ENCODE results near the gene CLDN16.

CLDN16 gene

DNA sequence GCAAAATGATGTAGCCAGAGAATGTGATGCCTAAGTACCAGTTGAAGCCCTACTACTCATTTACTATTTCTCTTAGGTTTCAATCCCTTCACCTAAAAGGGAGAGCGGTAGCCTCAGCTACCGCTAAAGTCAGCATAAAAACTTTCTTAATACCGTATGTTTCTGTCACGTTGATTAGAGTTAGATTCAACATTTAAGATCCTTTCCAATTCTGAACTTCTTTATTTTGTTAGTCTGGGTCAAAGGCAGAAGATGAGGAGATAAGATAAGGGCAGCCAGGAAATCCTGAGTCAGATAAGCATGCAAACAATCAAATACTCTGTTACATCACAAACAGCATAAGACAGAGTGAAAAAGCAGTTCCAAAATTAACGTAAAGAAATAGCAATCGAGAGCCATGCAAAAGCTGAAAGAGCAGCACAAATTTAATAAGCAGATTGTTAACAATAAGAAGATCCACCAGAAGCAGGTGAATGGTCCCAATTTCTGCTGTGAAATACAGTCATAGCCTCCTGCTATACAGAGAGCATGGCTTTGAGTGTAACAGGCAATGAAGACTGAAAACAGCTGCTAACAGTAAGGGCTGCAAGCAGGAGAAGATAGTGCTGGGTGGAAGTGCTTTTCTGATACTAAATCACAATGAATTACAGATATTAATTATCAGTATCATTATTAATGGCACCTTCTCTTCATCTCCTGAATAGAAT, 58.8 kb downstream of the CLDN16 start:
- Mint-ChIP-seq H3K27ac (no peak overlapping the region), H3K4me3 (no peak overlapping the region), H3K27me3 (peaks cover 14% of the 10 kb centered on the region), H3K9me3 (no peaks in the 10 kb centered on the region), H3K4me1 (peaks cover 9% of the 10 kb centered on the region)
- DNase-seq (no peak), ATAC-seq (no peak)

DNA sequence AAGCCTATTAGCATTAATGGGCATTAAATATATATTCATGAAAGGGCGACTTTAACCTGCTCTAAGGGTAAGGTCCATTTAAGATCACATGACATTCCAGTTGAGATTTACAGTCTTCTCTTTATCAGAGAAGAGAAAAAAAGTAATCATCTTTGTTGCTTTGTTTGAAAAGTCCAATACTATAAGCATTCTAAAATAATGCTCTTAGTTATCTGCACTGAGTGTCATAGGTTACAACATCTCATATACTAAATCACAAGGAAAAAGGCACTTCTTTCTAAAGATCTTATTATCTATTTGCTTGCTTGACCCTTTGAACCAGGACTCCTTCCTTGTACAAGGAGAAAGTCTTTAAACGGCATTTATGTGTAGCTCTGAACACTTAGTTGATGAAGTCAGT, 60.3 kb downstream of the CLDN16 start:
- no peak overlapping the region for H3K4me3 Mint-ChIP-seq
- peaks cover 11% of the 10 kb centered on the region for H3K27me3 Mint-ChIP-seq
- DNase-seq, result no peak
- ATAC-seq, result no peak
- no peaks in the 10 kb centered on the region for H3K9me3 Mint-ChIP-seq
- no peak overlapping the region for H3K27ac Mint-ChIP-seq
- peaks cover 9% of the 10 kb centered on the region for H3K4me1 Mint-ChIP-seq

DNA sequence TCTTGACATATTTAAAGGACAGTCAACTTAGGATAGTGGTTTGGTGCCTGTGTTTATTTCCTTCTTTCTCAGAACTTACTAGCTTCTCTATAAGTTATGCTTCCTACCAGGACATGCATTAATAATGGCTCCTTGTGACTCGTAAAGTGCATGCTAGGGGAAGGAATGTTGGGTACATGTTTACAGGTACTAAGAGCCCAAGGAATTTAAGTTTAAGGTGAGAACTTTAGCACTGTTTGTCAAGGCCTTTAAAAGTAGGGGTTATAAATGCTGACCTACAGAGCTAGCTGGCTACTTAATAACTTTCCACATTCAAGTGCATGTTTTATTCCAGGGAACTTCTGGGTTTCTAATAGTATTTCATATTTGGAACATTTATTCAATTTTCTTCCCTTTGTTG, 61.8 kb downstream of the CLDN16 start, which contains the start of gene TMEM207:
Gene TMEM207, minus strand, starts transcription at position 101 of the 400 bp plus-strand sequence. Its CDS starts 92 bp downstream, at position 9.
- Mint-ChIP-seq H3K4me1 (peaks cover 9% of the 10 kb centered on the region), H3K27ac (no peak within 1 kb of the TSS), H3K4me3 (no peak within 1 kb of the TSS), H3K9me3 (no peaks in the 10 kb centered on the region), H3K27me3 (peaks cover 11% of the 10 kb centered on the region)
- ATAC-seq (no peak), DNase-seq (no peak)

DNA sequence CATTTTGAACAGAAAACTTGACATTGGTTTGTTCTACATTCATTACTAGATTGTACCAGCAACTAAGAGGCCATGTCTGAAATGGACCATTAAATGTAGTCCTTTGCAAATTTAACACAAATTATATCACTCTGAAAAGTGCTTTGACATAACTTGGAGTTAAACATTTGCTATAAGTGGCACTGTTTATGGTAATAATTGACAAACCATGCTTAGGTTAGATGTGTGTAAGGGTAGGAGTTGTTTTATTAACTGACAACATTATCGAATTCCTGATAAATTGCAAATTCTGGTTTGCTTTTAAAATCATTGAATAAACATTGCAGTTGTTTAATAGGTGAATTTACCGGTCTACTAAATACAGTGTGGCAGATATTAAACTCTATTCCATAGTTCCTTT, 67.9 kb downstream of the CLDN16 start:
- DNase-seq (no peak), ATAC-seq (no peak)
- peaks cover 11% of the 10 kb centered on the region for H3K27me3 Mint-ChIP-seq

DNA sequence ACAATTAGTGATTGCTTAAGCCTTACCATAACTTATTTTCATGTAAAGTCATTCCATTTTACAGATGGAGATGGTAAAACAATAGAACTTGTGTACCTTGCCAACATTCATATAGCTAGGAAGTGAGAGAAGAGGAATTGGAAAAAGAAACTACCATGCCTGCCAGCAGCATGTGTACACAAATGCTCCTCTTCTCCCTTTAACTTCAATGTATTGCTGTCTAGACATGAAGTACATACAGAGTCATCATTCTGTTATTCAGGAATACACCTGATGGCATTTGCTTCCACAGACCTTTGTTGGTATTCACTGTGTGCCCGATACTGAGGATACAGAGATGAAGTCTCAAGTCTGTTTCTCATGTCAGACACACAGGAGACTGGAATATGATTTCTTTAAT, 68.8 kb downstream of the CLDN16 start:
- no peak overlapping the region for H3K27ac Mint-ChIP-seq
- no peaks in the 10 kb centered on the region for H3K9me3 Mint-ChIP-seq
- H3K4me3 Mint-ChIP-seq, result no peak overlapping the region
- no peaks in the 10 kb centered on the region for H3K4me1 Mint-ChIP-seq
- no peak for ATAC-seq
- DNase-seq, result no peak
- H3K27me3 Mint-ChIP-seq, result peaks cover 15% of the 10 kb centered on the region

More for the DNA sequence above, 67.9 kb downstream of the CLDN16 start:
- H3K4me3 Mint-ChIP-seq, result no peak overlapping the region
- H3K9me3 Mint-ChIP-seq, result no peaks in the 10 kb centered on the region
- H3K4me1 Mint-ChIP-seq, result no peaks in the 10 kb centered on the region
- H3K27ac Mint-ChIP-seq, result no peak overlapping the region

DNA sequence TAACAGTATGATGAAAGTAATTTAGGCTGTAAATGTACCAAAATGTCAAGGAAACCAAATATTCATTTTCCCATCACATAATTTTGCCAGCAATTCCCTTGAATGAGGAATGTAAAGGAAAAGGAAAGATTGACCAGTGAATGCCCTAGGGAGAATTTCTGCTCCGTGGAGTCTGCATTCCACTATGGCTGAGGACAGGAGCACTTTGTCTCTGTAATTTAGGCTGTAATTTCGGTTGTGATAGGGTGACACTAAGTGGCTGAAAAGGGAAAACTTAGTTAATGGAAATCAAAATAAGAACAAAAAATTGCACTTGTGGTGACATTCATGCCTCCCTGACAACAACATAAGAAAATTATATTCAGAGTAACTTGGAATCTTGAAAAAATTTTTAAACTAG, 70.1 kb downstream of the CLDN16 start:
- no peak for DNase-seq
- ATAC-seq, result no peak
- no peak overlapping the region for H3K27ac Mint-ChIP-seq
- H3K4me1 Mint-ChIP-seq, result no peaks in the 10 kb centered on the region
- H3K4me3 Mint-ChIP-seq, result no peak overlapping the region
- H3K9me3 Mint-ChIP-seq, result no peaks in the 10 kb centered on the region
- H3K27me3 Mint-ChIP-seq, result peaks cover 25% of the 10 kb centered on the region
